VCaP (cell line): Measurements from ENCODE around the gene CNST.

Experiments used
- H3K27ac ChIP-seq: fragments of 450-650 bp; 2 replicates; pipeline ENCODE4 v1.5.1; 2017
- CTCF ChIP-seq: fragments of 450-650 bp; conservative IDR thresholded peaks from 2 replicates; pipeline ENCODE4 v1.5.1; 2017; ENCODE audit warnings: mild to moderate bottlenecking, moderate library complexity

The CNST gene

DNA sequence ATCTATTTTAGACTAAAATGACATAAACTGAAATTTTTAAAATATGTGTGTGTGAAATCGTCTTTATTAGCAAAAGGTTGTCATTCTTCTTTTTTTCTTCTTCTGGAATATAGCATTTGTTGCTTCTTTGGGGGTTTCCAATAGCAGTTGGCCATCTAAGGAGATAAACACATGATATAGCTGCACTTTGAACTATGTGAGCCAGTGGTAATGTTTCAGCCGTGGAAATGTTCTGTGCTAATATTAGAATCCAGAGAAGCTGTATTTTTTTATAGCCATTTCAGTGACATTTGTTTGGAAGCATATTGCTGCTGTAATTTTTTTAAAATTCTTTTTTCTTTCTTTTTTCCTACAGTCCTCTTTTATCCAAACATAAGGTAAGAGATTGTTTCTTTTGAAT lies 75.1 kb downstream of the CNST start:
- H3K27ac ChIP-seq = no peak overlapping the region
- no peak for TF ChIP-seq CTCF

GRCh38 chr1:246642719-246643118 lies 76.5 kb downstream of the CNST start:
- H3K27ac ChIP-seq = no peak overlapping the region
- no peak for TF ChIP-seq CTCF

- peak; percentile 71 for TF ChIP-seq CTCF
- no peak overlapping the region for H3K27ac ChIP-seq
Observed at GRCh38 chr1:246647113-246647512, 80.9 kb downstream of the CNST start.

DNA sequence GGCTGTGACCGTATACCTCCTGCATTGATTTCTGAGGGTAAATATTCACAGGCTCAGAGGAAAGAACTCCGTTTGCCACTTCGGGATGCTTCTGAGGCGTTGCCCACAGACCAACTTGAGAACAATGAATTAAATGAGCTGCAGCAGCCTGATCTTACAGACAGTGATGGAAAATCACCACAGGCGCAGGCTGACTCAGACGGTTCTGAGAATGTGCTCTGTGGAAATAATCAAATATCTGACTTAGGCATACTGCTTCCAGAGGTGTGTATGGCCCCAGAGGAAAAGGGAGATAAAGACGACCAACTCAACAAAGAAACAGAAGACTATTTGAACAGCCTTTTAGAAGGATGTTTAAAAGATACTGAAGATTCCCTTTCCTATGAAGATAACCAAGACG lies 81.3 kb downstream of the CNST start:
- TF ChIP-seq CTCF = no peak
- H3K27ac ChIP-seq = no peak overlapping the region

GRCh38 chr1:246651012-246651695 lies 84.9 kb downstream of the CNST start:
- no peak for TF ChIP-seq CTCF
- peak overlapping the region; percentile 53 for H3K27ac ChIP-seq

DNA sequence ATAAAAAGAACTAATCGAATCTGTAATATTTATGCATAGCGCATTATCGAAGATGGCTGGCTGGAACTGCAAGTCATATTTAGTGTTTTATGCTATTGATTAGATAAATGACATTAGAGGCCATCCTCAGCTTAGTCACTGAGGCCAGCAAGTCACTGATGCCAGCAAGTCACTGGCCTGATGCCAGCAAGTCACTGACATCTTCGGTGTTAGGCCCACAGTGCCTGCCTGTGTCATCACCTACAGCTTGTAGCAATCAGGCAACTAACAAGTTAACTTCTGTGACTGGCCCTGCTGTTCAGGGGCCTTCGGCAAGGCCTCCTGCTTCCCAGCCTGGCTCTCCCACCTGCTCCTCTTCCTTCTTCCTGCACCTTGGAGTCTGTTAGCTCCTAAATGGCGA lies 92.3 kb downstream of the CNST start:
- TF ChIP-seq CTCF = no peak
- peak overlapping the region; percentile 68 for H3K27ac ChIP-seq

DNA sequence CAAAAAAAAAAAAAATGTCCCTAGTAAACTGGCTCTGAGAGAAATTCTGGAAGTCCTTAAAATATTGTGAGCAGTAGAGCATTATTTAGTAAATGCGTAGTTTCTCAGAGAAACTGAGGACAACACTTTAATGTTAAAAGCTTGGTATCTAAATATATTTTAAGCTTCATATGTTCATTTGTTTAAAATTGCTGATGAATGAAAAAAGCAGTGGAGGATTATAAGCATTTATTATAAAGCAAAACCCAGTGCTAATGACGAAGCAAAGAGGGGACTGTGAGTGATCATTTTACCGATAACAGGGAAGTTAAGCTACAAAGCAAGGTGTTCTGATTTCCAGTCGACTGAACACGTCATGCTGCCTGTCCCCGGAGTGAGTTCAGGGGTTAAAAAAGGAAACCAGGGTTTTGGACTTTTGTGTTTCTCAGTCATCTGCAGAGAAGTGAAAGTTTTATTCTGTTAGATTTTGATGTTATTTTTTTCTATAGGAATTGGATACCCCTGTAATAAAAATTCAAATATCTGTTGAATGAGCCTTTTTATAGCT lies 93.4 kb downstream of the CNST start:
- no peak for TF ChIP-seq CTCF
- peak overlapping the region; percentile 68; the same call in 1 of the 2 replicates for H3K27ac ChIP-seq
